Karpas-422 (cell line): Measurements from ENCODE around the gene NACA. TPM values are rescaled to one million over a fixed set of nuclear protein-coding genes. Genes with fewer than 3 reads are reported as not detected.

Source experiments
- DNase-seq: peaks from one replicate; pipeline ENCODE4 v3.0.0-alpha.2; 2015
- H2AFZ ChIP-seq: fragments of 200-600 bp; sonication (generic); 2 replicates; pipeline ENCODE4 v1.6.1; 2014; ENCODE audit warnings: antibody characterized with exemption, low read length, mixed read lengths
- H3K27ac ChIP-seq: fragments of 200-600 bp; sonication (generic); 2 replicates; pipeline ENCODE4 v1.5.1; 2014; ENCODE audit warnings: mild to moderate bottlenecking, low read length, moderate library complexity
- H3K27me3 ChIP-seq: fragments of 200-600 bp; sonication (generic); 2 replicates; pipeline ENCODE4 v1.6.1; 2014; ENCODE audit warnings: low read length, mixed read lengths
- H3K36me3 ChIP-seq: fragments of 200-600 bp; sonication (generic); 2 replicates; pipeline ENCODE4 v1.6.1; 2014; ENCODE audit warnings: low read length, mixed read lengths; ENCODE audit not compliant: insufficient read depth
- H3K4me1 ChIP-seq: fragments of 200-600 bp; sonication (generic); 2 replicates; pipeline ENCODE4 v1.6.1; 2014; ENCODE audit warnings: mild to moderate bottlenecking, low read length, mixed read lengths
- H3K4me2 ChIP-seq: fragments of 200-600 bp; sonication (generic); 2 replicates; pipeline ENCODE4 v1.6.1; 2014; ENCODE audit warnings: low read length, low read depth, mild to moderate bottlenecking; ENCODE audit not compliant: poor library complexity, severe bottlenecking
- H3K4me3 ChIP-seq: fragments of 200-600 bp; sonication (generic); 2 replicates; pipeline ENCODE4 v1.5.1; 2014; ENCODE audit warnings: mild to moderate bottlenecking, antibody characterized with exemption, low read length, mixed read lengths
- H3K79me2 ChIP-seq: fragments of 200-600 bp; sonication (generic); 2 replicates; pipeline ENCODE4 v1.6.1; 2014; ENCODE audit warnings: mild to moderate bottlenecking, low read length, mixed read lengths
- H3K9ac ChIP-seq: fragments of 200-600 bp; sonication (generic); 2 replicates; pipeline ENCODE4 v1.6.0; 2014; ENCODE audit warnings: low read length
- H3K9me2 ChIP-seq: fragments of 200-600 bp; sonication (generic), shearing (Covaris generic); replicated peaks from 2 replicates; pipeline ENCODE4 v1.6.0; 2014; ENCODE audit warnings: mild to moderate bottlenecking, low read length, moderate library complexity; ENCODE audit not compliant: insufficient read depth
- H3K9me3 ChIP-seq: fragments of 300-700, 200-600 bp; sonication (generic); 2 replicates; pipeline ENCODE4 v1.6.1; 2014; ENCODE audit warnings: low read length, mixed read lengths
- H4K20me1 ChIP-seq: fragments of 200-600 bp; sonication (generic); 2 replicates; pipeline ENCODE4 v1.6.1; 2014; ENCODE audit warnings: mild to moderate bottlenecking, antibody characterized with exemption, low read length, low read depth; ENCODE audit not compliant: insufficient read depth
- total RNA-seq: library from RNA; depleted of rRNA; stranded (reverse); fragments of >200 nt; shearing (Covaris generic); gene quantifications from 2 replicates; pipeline ENCODE4 v1.2.3, GENCODE V29; 2014; ENCODE audit warnings: low replicate concordance

NACA gene
- total RNA-seq, 1 experiment from 2014 or later, result 2,309 TPM

- peaks cover 22% of the 10 kb centered on the region; the same call in 1 of the 2 replicates for H3K36me3 ChIP-seq
- no peaks in the 10 kb centered on the region for H3K9me2 ChIP-seq
- no peak for DNase-seq
- H3K4me1 ChIP-seq, result peaks cover 35% of the 10 kb centered on the region
- H3K79me2 ChIP-seq, result peaks cover 47% of the 10 kb centered on the region
- peak overlapping the region; percentile 82 for H3K4me2 ChIP-seq
- H4K20me1 ChIP-seq, result peaks cover 13% of the 10 kb centered on the region
- H3K9ac ChIP-seq, result peak overlapping the region; percentile 78
- no peaks in the 10 kb centered on the region for H3K9me3 ChIP-seq
- H3K27me3 ChIP-seq, result no peaks in the 10 kb centered on the region
- peak overlapping the region; percentile 91 for H3K27ac ChIP-seq
- H3K4me3 ChIP-seq, result peak overlapping the region; percentile 69
- H2AFZ ChIP-seq, result peak overlapping the region; percentile 4; the same call in 1 of the 2 replicates
Observed at GRCh38 chr12:56688846-56689109, 36.3 kb downstream of the NACA start.

- no peaks in the 10 kb centered on the region for H3K27me3 ChIP-seq
- H3K4me2 ChIP-seq, result peak within 1 kb of the TSS; percentile 82
- peak within 1 kb of the TSS; percentile 91 for H3K27ac ChIP-seq
- no peaks in the 10 kb centered on the region for H3K9me3 ChIP-seq
- H4K20me1 ChIP-seq, result peaks cover 13% of the 10 kb centered on the region
- peak within 1 kb of the TSS; percentile 96 for H3K4me3 ChIP-seq
- DNase-seq, result peak; percentile 99
- H3K36me3 ChIP-seq, result peaks cover 22% of the 10 kb centered on the region; the same call in 1 of the 2 replicates
- H2AFZ ChIP-seq, result peak within 1 kb of the TSS; percentile 4; the same call in 1 of the 2 replicates
- peak within 1 kb of the TSS; percentile 99 for H3K9ac ChIP-seq
- no peaks in the 10 kb centered on the region for H3K9me2 ChIP-seq
- peaks cover 35% of the 10 kb centered on the region for H3K4me1 ChIP-seq
- peaks cover 52% of the 10 kb centered on the region for H3K79me2 ChIP-seq
Observed at GRCh38 chr12:56688129-56688845, 36.8 kb downstream of the NACA start, which contains the start of gene PTGES3. Gene PTGES3 (minus strand): TSS chr12:56688284. CDS start chr12:56687999, 285 bp downstream.

GRCh38 chr12:56687223-56688128 lies 37.6 kb downstream of the NACA start:
- Histone ChIP-seq H3K9me2 (no peaks in the 10 kb centered on the region), H3K79me2 (peaks cover 60% of the 10 kb centered on the region), H3K4me1 (peaks cover 35% of the 10 kb centered on the region), H3K4me2 (peak overlapping the region; percentile 81), H3K9me3 (no peaks in the 10 kb centered on the region), H3K9ac (peak overlapping the region; percentile 99), H3K27ac (peak overlapping the region; percentile 86), H3K4me3 (peak overlapping the region; percentile 96), H4K20me1 (peaks cover 18% of the 10 kb centered on the region), H2AFZ (no peak overlapping the region), H3K36me3 (peaks cover 22% of the 10 kb centered on the region; the same call in 1 of the 2 replicates), H3K27me3 (no peaks in the 10 kb centered on the region)
- DNase-seq, result peak; percentile 72

GRCh38 chr12:56684745-56685359 lies 40.2 kb downstream of the NACA start:
- Histone ChIP-seq H3K79me2 (peaks cover 86% of the 10 kb centered on the region), H2AFZ (no peak overlapping the region), H3K9me2 (no peaks in the 10 kb centered on the region), H3K4me2 (peak overlapping the region; percentile 31), H3K36me3 (peaks cover 38% of the 10 kb centered on the region; the same call in 1 of the 2 replicates), H3K9me3 (no peaks in the 10 kb centered on the region), H3K27me3 (no peaks in the 10 kb centered on the region), H4K20me1 (peaks cover 42% of the 10 kb centered on the region), H3K4me1 (peaks cover 35% of the 10 kb centered on the region), H3K27ac (no peak overlapping the region), H3K9ac (no peak overlapping the region), H3K4me3 (no peak overlapping the region)
- no peak for DNase-seq

GRCh38 chr12:56682323-56682722 lies 42.8 kb downstream of the NACA start:
- no peak overlapping the region for H3K27ac ChIP-seq
- H3K36me3 ChIP-seq, result peaks cover 41% of the 10 kb centered on the region; the same call in 1 of the 2 replicates
- H3K4me3 ChIP-seq, result no peak overlapping the region
- H3K4me2 ChIP-seq, result no peak overlapping the region
- no peak overlapping the region for H3K9ac ChIP-seq
- H3K79me2 ChIP-seq, result peaks cover 100% of the 10 kb centered on the region
- H3K4me1 ChIP-seq, result peaks cover 24% of the 10 kb centered on the region
- H3K27me3 ChIP-seq, result no peaks in the 10 kb centered on the region
- no peak for DNase-seq
- H3K9me2 ChIP-seq, result no peaks in the 10 kb centered on the region
- no peaks in the 10 kb centered on the region for H3K9me3 ChIP-seq
- H2AFZ ChIP-seq, result no peak overlapping the region
- peaks cover 60% of the 10 kb centered on the region for H4K20me1 ChIP-seq

GRCh38 chr12:56679883-56680575 lies 45.1 kb downstream of the NACA start:
- DNase-seq, result no peak
- Histone ChIP-seq H3K27ac (no peak overlapping the region), H2AFZ (no peak overlapping the region), H3K4me2 (no peak overlapping the region), H3K27me3 (no peaks in the 10 kb centered on the region), H3K9me3 (no peaks in the 10 kb centered on the region), H4K20me1 (peaks cover 69% of the 10 kb centered on the region), H3K4me1 (peaks cover 11% of the 10 kb centered on the region), H3K36me3 (peaks cover 32% of the 10 kb centered on the region; the same call in 1 of the 2 replicates), H3K9ac (no peak overlapping the region), H3K9me2 (no peaks in the 10 kb centered on the region), H3K79me2 (peaks cover 100% of the 10 kb centered on the region), H3K4me3 (no peak overlapping the region)

- no peak for DNase-seq
- H3K27me3 ChIP-seq, result no peaks in the 10 kb centered on the region
- no peak overlapping the region for H3K9ac ChIP-seq
- H2AFZ ChIP-seq, result no peak overlapping the region
- peaks cover 66% of the 10 kb centered on the region for H4K20me1 ChIP-seq
- no peak overlapping the region for H3K27ac ChIP-seq
- no peaks in the 10 kb centered on the region for H3K9me3 ChIP-seq
- H3K9me2 ChIP-seq, result no peaks in the 10 kb centered on the region
- no peak overlapping the region for H3K4me3 ChIP-seq
- peaks cover 96% of the 10 kb centered on the region for H3K79me2 ChIP-seq
- no peaks in the 10 kb centered on the region for H3K4me1 ChIP-seq
- no peak overlapping the region for H3K4me2 ChIP-seq
- peaks cover 20% of the 10 kb centered on the region; the same call in 1 of the 2 replicates for H3K36me3 ChIP-seq
Observed at GRCh38 chr12:56678852-56679251, 46.2 kb downstream of the NACA start.
